ENCODE data around the gene PARD3B.

DNA sequence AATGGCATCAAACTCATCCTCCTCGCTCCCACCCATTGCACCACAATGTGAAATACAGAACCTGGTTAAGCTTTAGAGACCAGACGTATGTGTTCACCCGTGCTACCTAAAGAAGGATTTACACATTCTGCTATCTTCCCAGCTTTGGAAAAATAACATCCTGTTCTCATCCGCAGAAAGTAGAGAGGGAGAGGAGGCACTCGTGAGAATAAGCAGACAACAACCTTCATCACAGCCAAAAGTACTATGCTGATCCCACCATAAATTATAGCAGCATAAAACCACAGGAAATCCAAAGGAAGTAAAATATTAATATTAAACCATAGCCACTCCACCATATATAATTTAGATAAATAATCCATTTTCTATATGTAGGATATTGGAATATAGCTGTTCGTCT lies 1025.4 kb downstream of the PARD3B start:
- no peak for TF ChIP-seq CTCF (IDR thresholded peaks at IDR 0.05)
- TF ChIP-seq POLR2AphosphoS5 (IDR thresholded peaks at IDR 0.05) = no peak
- no peak for TF ChIP-seq EP300 (IDR thresholded peaks at IDR 0.05)
- TF ChIP-seq POLR2A (IDR thresholded peaks at IDR 0.05) = no peak

All from stomach (tissue), 4 donors.